SK-N-SH treated with all-trans-retinoic acid at 6 μM for 48 hours (cell line): ENCODE results near the gene DCAF5.

ENCODE experiments used
- ATAC-seq: fragments of 200-7000 bp; cut with Tn5 transposase; 3 replicates; pipeline ENCODE4 v1.9.1; 2020; ENCODE audit warnings: mild to moderate bottlenecking, moderate library complexity
- ARNTL ChIP-seq: fragments of 450-650 bp; formaldehyde crosslinking; IDR thresholded peaks from 2 replicates; pipeline ENCODE4 v1.5.0; 2020; ENCODE audit warnings: low read depth, mild to moderate bottlenecking, moderate library complexity, borderline replicate concordance
- BACH2 ChIP-seq: fragments of 250-450 bp; sonication (Bioruptor Pico); IDR thresholded peaks from 2 replicates; pipeline ENCODE4 v1.9.0; 2021; ENCODE audit warnings: mild to moderate bottlenecking, borderline replicate concordance
- CREB5 ChIP-seq: fragments of 250-450 bp; sonication (Bioruptor Pico); IDR thresholded peaks from 2 replicates; pipeline ENCODE4 v1.5.1; 2020; ENCODE audit warnings: low read depth, mild to moderate bottlenecking, moderate library complexity
- CSDC2 ChIP-seq: fragments of 250-450 bp; sonication (Bioruptor Pico); IDR thresholded peaks from 2 replicates; pipeline ENCODE4 v1.5.0; 2020; ENCODE audit warnings: mild to moderate bottlenecking, moderate library complexity
- CSRNP3 ChIP-seq: fragments of 250-450 bp; sonication (Bioruptor Pico); IDR thresholded peaks from 2 replicates; pipeline ENCODE4 v1.5.1; 2021; ENCODE audit warnings: mild to moderate bottlenecking, moderate library complexity
- ESRRG ChIP-seq: fragments of 250-450 bp; sonication (Bioruptor Pico); IDR thresholded peaks from 2 replicates; pipeline ENCODE4 v1.6.1; 2021; ENCODE audit warnings: mild to moderate bottlenecking
- GLIS3 ChIP-seq: fragments of 250-450 bp; sonication (Bioruptor Pico); IDR thresholded peaks from 2 replicates; pipeline ENCODE4 v1.5.0; 2020; ENCODE audit warnings: mild to moderate bottlenecking, moderate library complexity
- ISL1 ChIP-seq: fragments of 250-450 bp; sonication (Bioruptor Pico); IDR thresholded peaks from 2 replicates; pipeline ENCODE4 v2.1.2; 2022; ENCODE audit warnings: mild to moderate bottlenecking, moderate library complexity
- OSR1 ChIP-seq: fragments of 250-450 bp; sonication (Bioruptor Pico); IDR thresholded peaks from 2 replicates; pipeline ENCODE4 v1.8.0; 2022; ENCODE audit warnings: moderate library complexity, mild to moderate bottlenecking, inconsistent platforms
- PATZ1 ChIP-seq: fragments of 250-450 bp; sonication (Bioruptor Pico); IDR thresholded peaks from 2 replicates; pipeline ENCODE4 v1.8.0; 2020; ENCODE audit warnings: mild to moderate bottlenecking, moderate library complexity, borderline replicate concordance
- POU6F1 ChIP-seq: fragments of 250-450 bp; sonication (Bioruptor Pico); IDR thresholded peaks from 2 replicates; pipeline ENCODE4 v1.8.0; 2021; ENCODE audit warnings: low read depth, mild to moderate bottlenecking, moderate library complexity, borderline replicate concordance
- PPARA ChIP-seq: fragments of 250-450 bp; sonication (Bioruptor Pico); IDR thresholded peaks from 2 replicates; pipeline ENCODE4 v1.5.0; 2020; ENCODE audit warnings: mild to moderate bottlenecking, borderline replicate concordance
- RARB ChIP-seq: fragments of 250-450 bp; sonication (Bioruptor Pico); IDR thresholded peaks from 2 replicates; pipeline ENCODE4 v1.8.0; 2021; ENCODE audit warnings: mild to moderate bottlenecking, moderate library complexity
- SNAI2 ChIP-seq: fragments of 250-450 bp; sonication (Bioruptor Pico); IDR thresholded peaks from 2 replicates; pipeline ENCODE4 v1.5.0; 2020; ENCODE audit warnings: mild to moderate bottlenecking, moderate library complexity
- TCF4 ChIP-seq: fragments of 250-450 bp; sonication (Bioruptor Pico); IDR thresholded peaks from 2 replicates; pipeline ENCODE4 v1.8.0; 2021; ENCODE audit warnings: mild to moderate bottlenecking, moderate library complexity, borderline replicate concordance
- TOX ChIP-seq: fragments of 250-450 bp; sonication (Bioruptor Pico); IDR thresholded peaks from 2 replicates; pipeline ENCODE4 v1.8.0; 2021; ENCODE audit warnings: mild to moderate bottlenecking, moderate library complexity, borderline replicate concordance
- TSHZ2 ChIP-seq: fragments of 250-450 bp; sonication (Bioruptor Pico); IDR thresholded peaks from 2 replicates; pipeline ENCODE4 v1.5.0; 2020; ENCODE audit warnings: mild to moderate bottlenecking, moderate library complexity
- ZC3H10 ChIP-seq: fragments of 250-450 bp; sonication (Bioruptor Pico); IDR thresholded peaks from 2 replicates; pipeline ENCODE4 v1.5.1; 2021; ENCODE audit warnings: mild to moderate bottlenecking, moderate library complexity
- ZFP3 ChIP-seq: fragments of 250-450 bp; sonication (Bioruptor Pico); IDR thresholded peaks from 2 replicates; pipeline ENCODE4 v1.5.0; 2020; ENCODE audit warnings: mild to moderate bottlenecking, moderate library complexity
- ZFP30 ChIP-seq: fragments of 450-650 bp; formaldehyde crosslinking; IDR thresholded peaks from 2 replicates; pipeline ENCODE4 v1.5.0; 2022; ENCODE audit warnings: mild to moderate bottlenecking, moderate library complexity
- ZNF8 ChIP-seq: fragments of 450-650 bp; formaldehyde crosslinking; IDR thresholded peaks from 2 replicates; pipeline ENCODE4 v1.5.0; 2020; ENCODE audit warnings: mild to moderate bottlenecking, moderate library complexity

Gene DCAF5

GRCh38 chr14:69048456-69048855 is 104.5 kb downstream of the DCAF5 start (continued):
- TF ChIP-seq BACH2: no peak
- TF ChIP-seq ZNF8 (CRISPR knock-in tag): no peak

GRCh38 chr14:69047255-69047654 is 105.7 kb downstream of the DCAF5 start:
- TF ChIP-seq PATZ1 (CRISPR knock-in tag) (no peak), RARB (CRISPR knock-in tag) (no peak), SNAI2 (CRISPR knock-in tag) (no peak), ZNF8 (CRISPR knock-in tag) (no peak), POU6F1 (no peak), ARNTL (CRISPR knock-in tag) (no peak), CSDC2 (CRISPR knock-in tag) (no peak), CSRNP3 (no peak), TCF4 (CRISPR knock-in tag) (no peak), ZC3H10 (no peak), CREB5 (CRISPR knock-in tag) (no peak), GLIS3 (CRISPR knock-in tag) (no peak), OSR1 (no peak), ZFP30 (CRISPR knock-in tag) (no peak), TOX (CRISPR knock-in tag) (no peak), TSHZ2 (CRISPR knock-in tag) (no peak), ZFP3 (CRISPR knock-in tag) (no peak), PPARA (no peak), BACH2 (no peak)

GRCh38 chr14:69046476-69046860 is 106.5 kb downstream of the DCAF5 start:
- TF ChIP-seq ZFP3 (CRISPR knock-in tag) (peak; percentile 42; the same call in 1 of the 2 replicates), GLIS3 (CRISPR knock-in tag) (no peak), TOX (CRISPR knock-in tag) (no peak)
- ATAC-seq: no peak

More at GRCh38 chr14:69047255-69047654, 105.7 kb downstream of the DCAF5 start:
- ATAC-seq: no peak

GRCh38 chr14:69045857-69046475 is 107.0 kb downstream of the DCAF5 start:
- ATAC-seq: no peak
- TF ChIP-seq ISL1: no peak
- no peak for TF ChIP-seq POU6F1
- no peak for TF ChIP-seq BACH2
- no peak for TF ChIP-seq GLIS3 (CRISPR knock-in tag)
- TF ChIP-seq ZFP3 (CRISPR knock-in tag): no peak
- TF ChIP-seq OSR1: no peak
- no peak for TF ChIP-seq RARB (CRISPR knock-in tag)
- TF ChIP-seq ZFP30 (CRISPR knock-in tag): no peak
- TF ChIP-seq ESRRG (CRISPR knock-in tag): no peak
- TF ChIP-seq ZC3H10: no peak
